H1 (cell line): ENCODE data around the gene TPH2. TPM values are rescaled to one million over a fixed set of nuclear protein-coding genes. Genes with fewer than 3 reads are reported as not detected.

Source experiments
- CHD2 ChIP-seq: IDR thresholded peaks from 2 replicates; pipeline ENCODE4 v1.6.1; 2012; ENCODE audit warnings: low read length, improper control_type of control experiment
- GABPA ChIP-seq: IDR thresholded peaks from 2 replicates; pipeline ENCODE4 v1.6.1; 2011; ENCODE audit warnings: mild to moderate bottlenecking, low read length, moderate library complexity, borderline replicate concordance; ENCODE audit not compliant: insufficient read depth
- USF2 ChIP-seq: IDR thresholded peaks from 2 replicates; pipeline ENCODE4 v1.6.1; 2011; ENCODE audit warnings: low read length, improper control_type of control experiment
- polyA plus RNA-seq, 7 experiments: library from polyadenylated mRNA; depleted of rRNA in 3 of 7; stranded (reverse) in 5 of 7; unstranded in 2 of 7; fragments of >200 nt in 5 of 7; fragments of 200-250 nt in 2 of 7; gene quantifications; 1 replicate in 5 of 7; 2 replicates in 1 of 7; 4 replicates in 1 of 7; pipeline versions ENCODE4 v1.2.1 to v1.2.3, GENCODE V29; 2011 to 2013; ENCODE audit warnings: missing spikeins in 2 of 7, mixed read lengths in 2 of 7
- total RNA-seq: library from RNA; stranded (reverse); fragmentation: NEBNext Ultra II Directional; extraction: Animal tissue kit (Norgen Biotek cat#: 25700); gene quantifications from 2 replicates; pipeline ENCODE4 v1.2.1, GENCODE V29; 2021

TPH2 gene
- total and polyA plus RNA-seq, 2 of the 8 experiments (the other 6 are each of a cell fraction or from before 2014, with no cell fraction given), result 0.57 to 1.1 TPM

DNA sequence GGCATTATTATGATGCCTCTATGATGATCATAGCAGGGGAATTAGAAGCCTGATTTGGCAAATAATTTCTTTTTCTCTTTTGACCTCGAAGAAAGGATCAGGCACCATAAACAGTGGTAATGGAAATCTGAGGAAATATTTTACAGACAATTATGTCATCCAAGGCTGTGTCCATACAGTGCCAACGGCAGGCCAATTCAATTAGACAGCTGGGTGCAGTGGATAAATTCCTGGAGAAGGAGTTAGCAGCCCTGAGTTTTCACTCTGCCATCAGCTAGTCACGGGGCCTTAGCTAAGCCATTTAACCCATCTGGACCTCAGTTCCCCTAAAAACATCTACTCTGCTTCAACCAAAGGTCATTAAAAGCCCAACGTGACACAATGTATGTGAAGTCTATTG, 4.1 kb downstream of the TPH2 start (continued):
- TF ChIP-seq CHD2 (no peak), USF2 (no peak), GABPA (no peak)
